Measurements from ENCODE around the gene PTPN12.
"Not testable (repeated sequence)": the region's sequence is repeated elsewhere in the genome, so short reads cannot be mapped to it uniquely, and the experiment has no call there.

Gene PTPN12

DNA sequence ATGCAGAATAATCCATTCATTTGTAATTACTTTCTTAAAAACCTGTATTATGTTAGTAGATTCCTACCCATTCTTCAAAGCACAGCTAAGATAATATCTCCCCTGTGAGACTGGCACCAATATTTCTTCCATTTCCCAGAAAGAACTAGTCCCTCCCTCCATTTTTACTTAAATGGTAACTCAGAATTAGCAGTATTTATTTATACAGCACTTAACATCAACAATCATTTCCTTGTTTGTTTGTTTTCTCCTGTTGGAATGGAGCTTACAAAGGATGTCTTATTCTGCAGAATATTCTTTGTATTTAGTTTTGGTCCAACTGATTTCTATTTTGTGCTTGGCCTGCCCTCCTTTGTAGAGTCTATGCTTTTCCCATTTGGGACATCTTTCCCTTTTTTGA lies 32.1 kb upstream of the PTPN12 start:
- no peak overlapping the region for H3K27ac ChIP-seq
- no peaks in the 10 kb centered on the region for H3K9me3 ChIP-seq
- no peaks in the 10 kb centered on the region for H3K36me3 ChIP-seq
- no peaks in the 10 kb centered on the region for H3K27me3 ChIP-seq
- H3K4me1 ChIP-seq (ENCODE audit: control insufficient read depth in 1 of 2, insufficient read depth in 1 of 2, low read depth in 1 of 2, low read length in 1 of 2) = peaks cover 3 to 9% of the 10 kb centered on the region in 2 experiments
- no peak overlapping the region for H3K4me3 ChIP-seq (ENCODE audit: low read depth in 1 of 2, low read length in 1 of 2)
- TF ChIP-seq, protein P1, sequence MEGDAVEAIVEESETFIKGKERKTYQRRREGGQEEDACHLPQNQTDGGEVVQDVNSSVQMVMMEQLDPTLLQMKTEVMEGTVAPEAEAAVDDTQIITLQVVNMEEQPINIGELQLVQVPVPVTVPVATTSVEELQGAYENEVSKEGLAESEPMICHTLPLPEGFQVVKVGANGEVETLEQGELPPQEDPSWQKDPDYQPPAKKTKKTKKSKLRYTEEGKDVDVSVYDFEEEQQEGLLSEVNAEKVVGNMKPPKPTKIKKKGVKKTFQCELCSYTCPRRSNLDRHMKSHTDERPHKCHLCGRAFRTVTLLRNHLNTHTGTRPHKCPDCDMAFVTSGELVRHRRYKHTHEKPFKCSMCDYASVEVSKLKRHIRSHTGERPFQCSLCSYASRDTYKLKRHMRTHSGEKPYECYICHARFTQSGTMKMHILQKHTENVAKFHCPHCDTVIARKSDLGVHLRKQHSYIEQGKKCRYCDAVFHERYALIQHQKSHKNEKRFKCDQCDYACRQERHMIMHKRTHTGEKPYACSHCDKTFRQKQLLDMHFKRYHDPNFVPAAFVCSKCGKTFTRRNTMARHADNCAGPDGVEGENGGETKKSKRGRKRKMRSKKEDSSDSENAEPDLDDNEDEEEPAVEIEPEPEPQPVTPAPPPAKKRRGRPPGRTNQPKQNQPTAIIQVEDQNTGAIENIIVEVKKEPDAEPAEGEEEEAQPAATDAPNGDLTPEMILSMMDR (IDR thresholded peaks at IDR 0.05) = no peak

DNA sequence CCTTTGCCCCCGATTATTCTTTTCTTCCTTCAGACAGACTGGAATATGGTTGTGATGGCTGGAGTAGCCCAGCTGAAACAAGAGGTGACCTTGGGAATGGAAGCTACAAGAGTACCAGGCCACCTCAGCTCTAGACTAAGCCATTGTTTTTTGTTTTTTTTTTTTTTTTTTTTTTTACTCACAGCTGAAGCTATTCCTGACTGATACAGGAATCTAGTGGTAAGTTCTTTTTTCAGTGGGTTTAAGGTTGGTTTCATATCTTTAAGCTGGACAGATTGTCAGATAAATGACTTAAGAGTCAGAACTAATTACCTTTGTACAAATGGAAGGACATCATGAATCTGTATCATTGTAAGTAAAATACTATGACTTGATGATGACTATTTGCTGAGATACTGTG lies 30.2 kb upstream of the PTPN12 start:
- Histone ChIP-seq H3K27me3 (no peaks in the 10 kb centered on the region), H3K27ac (no peak overlapping the region), H3K36me3 (no peaks in the 10 kb centered on the region), H3K4me1 (ENCODE audit: control insufficient read depth in 1 of 2, insufficient read depth in 1 of 2, low read depth in 1 of 2, low read length in 1 of 2) (no peaks in the 10 kb centered on the region), H3K9me3 (no peaks in the 10 kb centered on the region), H3K4me3 (ENCODE audit: low read depth in 1 of 2, low read length in 1 of 2) (no peak overlapping the region)
- TF ChIP-seq, protein P1 (IDR thresholded peaks at IDR 0.05) = no peak

DNA sequence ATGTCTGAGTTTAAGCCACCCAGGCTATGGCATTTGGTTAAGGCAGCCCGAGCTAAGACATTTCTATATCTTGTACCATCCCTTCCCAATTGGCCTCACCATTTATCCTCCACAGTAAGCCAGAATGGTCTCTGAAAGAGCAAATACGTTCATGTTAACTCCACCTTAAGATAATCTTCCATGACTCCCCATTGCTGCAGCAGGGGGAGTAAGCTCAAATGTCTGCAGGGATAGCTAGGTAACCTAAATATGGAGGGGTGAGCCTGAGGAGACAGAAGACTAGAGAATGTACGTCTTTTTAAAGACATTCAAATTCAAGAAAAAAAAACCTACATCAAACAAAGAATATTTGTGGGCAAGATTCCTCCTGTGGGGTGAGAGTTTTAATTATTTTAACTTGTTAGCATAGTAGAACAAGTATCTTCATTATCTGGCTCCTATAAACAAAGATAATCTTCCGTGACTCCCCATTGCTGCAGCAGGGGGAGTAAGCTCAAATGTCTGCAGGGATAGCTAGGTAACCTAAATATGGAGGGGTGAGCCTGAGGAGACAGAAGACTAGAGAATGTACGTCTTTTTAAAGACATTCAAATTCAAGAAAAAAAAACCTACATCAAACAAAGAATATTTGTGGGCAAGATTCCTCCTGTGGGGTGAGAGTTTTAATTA lies 24.0 kb upstream of the PTPN12 start:
- H3K9me3 ChIP-seq, H3K27ac ChIP-seq: not testable (repeated sequence)

DNA sequence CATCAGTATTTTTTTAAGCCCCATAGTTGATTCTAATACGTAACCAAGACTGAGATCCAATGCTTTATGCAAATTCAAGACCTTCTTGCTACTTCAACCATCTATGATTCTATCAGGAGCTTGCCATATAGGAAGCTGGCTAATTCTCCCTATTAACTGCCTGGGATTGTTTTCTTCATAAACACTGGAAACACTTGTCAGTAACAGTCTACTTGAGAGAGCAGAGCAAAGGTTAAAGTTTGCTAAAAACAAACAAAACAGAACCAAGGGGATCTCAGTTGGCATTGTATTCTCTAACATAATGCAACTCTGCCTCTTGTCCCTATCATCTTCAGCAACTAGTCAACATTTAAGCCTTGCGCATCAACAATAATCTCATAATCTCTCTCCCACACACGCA lies 21.0 kb upstream of the PTPN12 start:
- Histone ChIP-seq H3K27me3 (no peaks in the 10 kb centered on the region), H3K9me3 (no peaks in the 10 kb centered on the region), H3K36me3 (no peaks in the 10 kb centered on the region), H3K4me1 (ENCODE audit: control insufficient read depth in 1 of 2, insufficient read depth in 1 of 2, low read depth in 1 of 2, low read length in 1 of 2) (no peaks in the 10 kb centered on the region), H3K27ac (no peak overlapping the region), H3K4me3 (ENCODE audit: low read depth in 1 of 2, low read length in 1 of 2) (no peak overlapping the region)
- TF ChIP-seq, protein P1 (IDR thresholded peaks at IDR 0.05) = no peak

More for the DNA sequence above, 24.0 kb upstream of the PTPN12 start:
- H3K36me3 ChIP-seq; H3K4me1 ChIP-seq (ENCODE audit: control insufficient read depth in 1 of 2, insufficient read depth in 1 of 2, low read depth in 1 of 2, low read length in 1 of 2); H3K4me3 ChIP-seq (ENCODE audit: low read depth in 1 of 2, low read length in 1 of 2); H3K27me3 ChIP-seq: not testable (repeated sequence)

DNA sequence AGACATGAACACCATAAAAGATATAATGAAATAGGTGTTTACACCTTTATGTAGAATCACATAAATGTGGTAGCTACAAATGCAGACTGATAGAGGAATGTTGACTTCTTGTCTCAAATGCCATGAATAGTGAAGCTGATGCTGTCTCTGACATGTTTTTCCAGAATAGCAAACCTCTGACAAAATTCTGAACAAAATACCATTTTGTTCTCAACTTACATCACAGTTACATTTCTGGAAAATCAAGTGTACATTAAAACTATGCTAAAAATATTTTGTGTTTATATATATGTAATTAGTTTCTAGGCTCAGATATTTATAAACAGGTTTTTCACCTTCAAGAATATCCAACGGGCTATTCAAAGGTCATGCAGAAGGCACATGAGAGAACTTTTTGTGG lies 16.8 kb upstream of the PTPN12 start:
- H3K9me3 ChIP-seq = no peaks in the 10 kb centered on the region

DNA sequence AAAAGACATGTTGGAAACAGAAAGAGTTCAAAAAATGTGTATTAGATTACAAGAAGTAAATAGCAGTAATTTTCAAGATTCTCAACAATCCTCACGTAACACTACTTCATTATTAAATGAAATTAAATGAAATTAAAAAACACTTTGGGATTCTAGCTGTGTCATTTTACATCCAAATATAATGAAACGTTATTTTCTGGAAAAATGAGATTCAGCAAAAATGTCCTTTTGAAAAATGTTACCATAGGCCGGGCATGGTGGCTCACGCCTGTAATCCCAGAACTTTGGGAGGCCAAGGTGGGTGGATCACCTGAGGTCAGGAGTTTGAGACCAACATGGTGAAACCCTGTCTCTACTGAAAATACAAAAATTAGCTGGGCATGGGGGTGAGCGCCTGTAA lies 15.6 kb upstream of the PTPN12 start:
- peak overlapping the region; percentile 76 for H3K27ac ChIP-seq
- H3K4me3 ChIP-seq (ENCODE audit: low read depth in 1 of 2, low read length in 1 of 2) = peak overlapping the region in 1 of 2 experiments; percentile 25
- not testable (repeated sequence) for H3K36me3 ChIP-seq, H3K27me3 ChIP-seq, H3K9me3 ChIP-seq
- H3K4me1 ChIP-seq (ENCODE audit: control insufficient read depth in 1 of 2, insufficient read depth in 1 of 2, low read depth in 1 of 2, low read length in 1 of 2) = peaks cover 19 to 30% of the 10 kb centered on the region in 2 experiments

More for the DNA sequence above, 16.8 kb upstream of the PTPN12 start:
- Histone ChIP-seq H3K4me3 (ENCODE audit: low read depth in 1 of 2, low read length in 1 of 2) (no peak overlapping the region), H3K4me1 (ENCODE audit: control insufficient read depth in 1 of 2, insufficient read depth in 1 of 2, low read depth in 1 of 2, low read length in 1 of 2) (peaks cover 19 to 30% of the 10 kb centered on the region in 2 experiments), H3K27me3 (no peaks in the 10 kb centered on the region), H3K36me3 (no peaks in the 10 kb centered on the region), H3K27ac (no peak overlapping the region)
- TF ChIP-seq, protein P1 (IDR thresholded peaks at IDR 0.05) = no peak

Data from neutrophil (primary cell).